Measurements from ENCODE around the gene EPS15.
"Not testable (repeated sequence)": the region's sequence is repeated elsewhere in the genome, so short reads cannot be mapped to it uniquely, and the experiment has no call there.

EPS15 gene

GRCh38 chr1:51331206-51332100 is 187.6 kb downstream of the EPS15 start:
- DNase-seq (ENCODE audit: low read depth): peak; percentile 24

GRCh38 chr1:51330331-51331201 is 188.5 kb downstream of the EPS15 start, which contains the start of gene TTC39A:
TTC39A (minus strand) TSS chr1:51330562; CDS start chr1:51330477, 85 bp downstream.
- no peak for DNase-seq (ENCODE audit: low read depth)

GRCh38 chr1:51329443-51330325 is 189.4 kb downstream of the EPS15 start:
- DNase-seq (ENCODE audit: low read depth): no peak

GRCh38 chr1:51328926-51329325 is 190.1 kb downstream of the EPS15 start:
- DNase-seq (ENCODE audit: low read depth): no peak

- DNase-seq (ENCODE audit: low read depth): no peak
Observed at GRCh38 chr1:51328279-51328678, 190.8 kb downstream of the EPS15 start.

GRCh38 chr1:51327386-51327785 is 191.7 kb downstream of the EPS15 start:
- DNase-seq (ENCODE audit: low read depth): no peak

GRCh38 chr1:51326839-51327238 is 192.2 kb downstream of the EPS15 start:
- no peak for DNase-seq (ENCODE audit: low read depth)

- no peak for DNase-seq (ENCODE audit: low read depth)
Observed at GRCh38 chr1:51325878-51326755, 192.9 kb downstream of the EPS15 start.

- DNase-seq (ENCODE audit: low read depth): no peak
Observed at GRCh38 chr1:51325391-51325790, 193.7 kb downstream of the EPS15 start.

- DNase-seq (ENCODE audit: low read depth): not testable (repeated sequence)
Observed at GRCh38 chr1:51325011-51325385, 194.1 kb downstream of the EPS15 start.

GRCh38 chr1:51324251-51325010 is 194.6 kb downstream of the EPS15 start:
- DNase-seq (ENCODE audit: low read depth): no peak

- no peak for DNase-seq (ENCODE audit: low read depth)
Observed at GRCh38 chr1:51323778-51324177, 195.3 kb downstream of the EPS15 start.

GRCh38 chr1:51322417-51323101 is 196.5 kb downstream of the EPS15 start:
- no peak for DNase-seq (ENCODE audit: low read depth)

- no peak for DNase-seq (ENCODE audit: low read depth)
Observed at GRCh38 chr1:51321924-51322280, 197.2 kb downstream of the EPS15 start.

- DNase-seq (ENCODE audit: low read depth): no peak
Observed at GRCh38 chr1:51320967-51321923, 197.8 kb downstream of the EPS15 start.

- DNase-seq (ENCODE audit: low read depth): no peak
Observed at GRCh38 chr1:51317798-51318197, 201.3 kb downstream of the EPS15 start.

GRCh38 chr1:51316846-51317120 is 202.3 kb downstream of the EPS15 start:
- no peak for DNase-seq (ENCODE audit: low read depth)

- no peak for DNase-seq (ENCODE audit: low read depth)
Observed at GRCh38 chr1:51316113-51316845, 202.8 kb downstream of the EPS15 start.

Data from GM04504 (cell line).